B cell (primary cell): ENCODE data around the gene CRHR1. TPM values are rescaled to one million over a fixed set of nuclear protein-coding genes. Genes with fewer than 3 reads are reported as not detected.

Source experiments
- ATAC-seq: fragments of 200-7000 bp; cut with Tn5 transposase; one replicate; pipeline ENCODE4 v1.10.0; 2021; ENCODE audit warnings: low read depth, mild to moderate bottlenecking, moderate number of reproducible peaks, moderate library complexity
- CTCF ChIA-PET: fragments of 350-600 bp; sonication (Branson Sonifier 250); formaldehyde crosslinking; loops from one replicate; lab custom pipeline; 2021; ENCODE audit warnings: antibody characterized with exemption, inconsistent platforms; lab: Charles Lee
- POLR2A ChIA-PET: fragments of 350-600 bp; sonication (Branson Sonifier 250); formaldehyde crosslinking; loops from one replicate; lab custom pipeline; 2021; ENCODE audit warnings: antibody characterized with exemption; lab: Charles Lee
- DNase-seq: peaks from one replicate; pipeline ENCODE4 v3.0.0; 2013
- H2AFZ ChIP-seq: 2 replicates; pipeline ENCODE4 v1.6.1; 2012; ENCODE audit warnings: mild to moderate bottlenecking, low read depth, low read length; ENCODE audit not compliant: insufficient read depth, poor library complexity, severe bottlenecking
- H3K27ac ChIP-seq, 2 donors: 1 replicate in 1 of 2; 2 replicates in 1 of 2; pipeline ENCODE4 v1.5.1; 2012 to 2013; ENCODE audit warnings: low read length in 2 of 2, mild to moderate bottlenecking in 2 of 2, moderate library complexity in 1 of 2
- H3K27me3 ChIP-seq, 4 experiments: fragments of 200-600 bp in 1 of 4; sonication (generic) in 1 of 4; replicated peaks in 1 of 4; 1 replicate in 2 of 4; 2 replicates in 2 of 4; pipeline versions ENCODE4 v1.6.1 to v1.7.0; 2013 to 2016; ENCODE audit warnings: low read length in 3 of 4, mild to moderate bottlenecking in 2 of 4, mixed read lengths in 1 of 4, moderate library complexity in 1 of 4; ENCODE audit not compliant: insufficient read depth in 4 of 4, control insufficient read depth in 3 of 4; ENCODE audit errors: control extremely low read depth in 1 of 4
- H3K36me3 ChIP-seq, 2 experiments: replicated peaks in 1 of 2; 1 replicate in 1 of 2; 2 replicates in 1 of 2; pipeline versions ENCODE4 v1.6.1 to v1.7.1; 2013; ENCODE audit warnings: low read length in 1 of 2; ENCODE audit not compliant: insufficient read depth in 2 of 2, control insufficient read depth in 1 of 2; ENCODE audit errors: control extremely low read depth in 1 of 2, extremely low read depth in 1 of 2
- H3K4me1 ChIP-seq, 2 donors: fragments of 200-600 bp in 1 of 2; sonication (generic) in 1 of 2; 1 replicate in 1 of 2; 2 replicates in 1 of 2; pipeline versions ENCODE4 v1.5.1 to v1.6.1; 2013 to 2017; ENCODE audit warnings: low read length in 2 of 2; ENCODE audit not compliant: control insufficient read depth in 2 of 2, insufficient read depth in 2 of 2
- H3K4me2 ChIP-seq: replicated peaks from 2 replicates; pipeline ENCODE3; 2012; ENCODE audit warnings: mild to moderate bottlenecking, low read depth, low read length; ENCODE audit not compliant: poor library complexity, severe bottlenecking
- H3K4me3 ChIP-seq, 5 experiments: fragments of 200-600 bp in 1 of 5; sonication (generic) in 1 of 5; 1 replicate in 3 of 5; 2 replicates in 2 of 5; pipeline versions ENCODE4 v1.5.1 to v1.7.0; 2011 to 2016; ENCODE audit warnings: low read length in 4 of 5, mild to moderate bottlenecking in 4 of 5, low read depth in 2 of 5, control low read depth in 1 of 5, moderate library complexity in 1 of 5; ENCODE audit not compliant: insufficient read depth in 1 of 5; ENCODE audit errors: control extremely low read depth in 1 of 5, extremely low read depth in 1 of 5
- H3K79me2 ChIP-seq: fragments of 200-600 bp; sonication (generic); one replicate; pipeline ENCODE4 v1.6.0; 2016; ENCODE audit warnings: low read length; ENCODE audit not compliant: control insufficient read depth, insufficient read depth
- H3K9ac ChIP-seq: fragments of 200-600 bp; sonication (generic); 2 replicates; pipeline ENCODE4 v1.6.1; 2017; ENCODE audit warnings: mild to moderate bottlenecking, low read length, moderate library complexity
- H3K9me3 ChIP-seq, 3 donors: one replicate each; pipeline versions ENCODE4 v1.6.1 to v1.7.1; 2013; ENCODE audit warnings: low read length in 2 of 3; ENCODE audit not compliant: control insufficient read depth in 2 of 3, insufficient read depth in 1 of 3; ENCODE audit errors: control extremely low read depth in 1 of 3
- H4K20me1 ChIP-seq: 2 replicates; pipeline ENCODE4 v1.6.0; 2012; ENCODE audit warnings: mild to moderate bottlenecking, low read length; ENCODE audit not compliant: insufficient read depth, control insufficient read depth, poor library complexity, severe bottlenecking
- H3K27ac Mint-ChIP-seq: one replicate; pipeline ENCODE4 v1.8.0; 2021; ENCODE audit warnings: mixed read lengths
- H3K27me3 Mint-ChIP-seq: one replicate; pipeline ENCODE4 v1.8.0; 2021; ENCODE audit warnings: mixed read lengths
- H3K4me1 Mint-ChIP-seq: one replicate; pipeline ENCODE4 v1.8.0; 2021; ENCODE audit warnings: mixed read lengths
- H3K4me3 Mint-ChIP-seq: one replicate; pipeline ENCODE4 v1.8.0; 2021; ENCODE audit warnings: mixed read lengths
- H3K9me3 Mint-ChIP-seq: one replicate; pipeline ENCODE4 v1.8.0; 2022; ENCODE audit warnings: mixed read lengths; ENCODE audit not compliant: insufficient read depth
- CTCF ChIP-seq: fragments of 200-600 bp; IDR thresholded peaks from one replicate; pipeline ENCODE4 v1.8.0; 2022; ENCODE audit warnings: antibody characterized with exemption, mild to moderate bottlenecking
- EZH2 ChIP-seq: IDR thresholded peaks from 2 replicates; pipeline ENCODE4 v1.6.1; 2012; ENCODE audit warnings: borderline replicate concordance, low read depth, mild to moderate bottlenecking, moderate library complexity, low read length; ENCODE audit not compliant: insufficient read depth, poor library complexity, severe bottlenecking
- WGBS: methylation state at CpG from one replicate; pipeline ENCODE4 v1.1.5; 2013; ENCODE audit warnings: missing lambda C conversion rate; ENCODE audit not compliant: insufficient coverage; 5-methylcytosine and 5-hydroxymethylcytosine counted together
- intact Hi-C: fragments of 100-400 bp; cut with micrococcal nuclease; formaldehyde crosslinking; loops from one replicate; pipeline ENCODE4 v1.10.0; 2022
- polyA plus RNA-seq: library from polyadenylated mRNA; depleted of rRNA; stranded (reverse); fragments of >200 nt; gene quantifications from 2 replicates; pipeline ENCODE4 v1.2.3, GENCODE V29; 2012
- total RNA-seq, 2 donors: library from RNA; stranded (reverse); fragments of 120-200 nt in 1 of 2; gene quantifications; 1 replicate in 1 of 2; 2 replicates in 1 of 2; pipeline versions ENCODE4 v1.2.3 to v1.2.4, GENCODE V29; 2013 to 2022

The CRHR1 gene
- total and polyA plus RNA-seq, 2 donors (not counting 1 experiment from before 2014, with no cell fraction given) = not detected

- peak overlapping the region; percentile 84 for H2AFZ ChIP-seq
- intact Hi-C loops = loop anchor here (5.0 kb wide), 1 partner anchor 47 kb away; no protein-coding TSS in a partner anchor
- CTCF ChIA-PET = no interaction called here
Observed at GRCh38 chr17:45785480-45786193, 1.5 kb downstream of the CRHR1 start.

More at GRCh38 chr17:45785480-45786193, 1.5 kb downstream of the CRHR1 start:
- Histone ChIP-seq H3K4me1 (peaks cover 20 to 22% of the 10 kb centered on the region in 2 donors), H3K9ac (peak overlapping the region; percentile 56), H3K9me3 (no peaks in the 10 kb centered on the region), H4K20me1 (no peaks in the 10 kb centered on the region), H3K27me3 (peaks cover 0 to 69% (median 42%) of the 10 kb centered on the region in 4 experiments), H3K27ac (no peak overlapping the region), H3K36me3 (no peaks in the 10 kb centered on the region), H3K4me2 (peak overlapping the region; percentile 96), H3K79me2 (no peaks in the 10 kb centered on the region), H3K4me3 (peak overlapping the region in 4 of 5 experiments; percentile 40 to 69 (median 54))
- POLR2A ChIA-PET = no interaction called here
- Mint-ChIP-seq H3K4me3 (peak overlapping the region; percentile 67), H3K4me1 (peaks cover 16% of the 10 kb centered on the region), H3K27ac (no peak overlapping the region), H3K27me3 (peaks cover 73% of the 10 kb centered on the region), H3K9me3 (no peaks in the 10 kb centered on the region)
- ATAC-seq (no peak), DNase-seq (no peak)
- TF ChIP-seq EZH2 (no peak), CTCF (no peak)
- WGBS = 28% methylated on average over 11 of the region's 28 CpGs
